Forelimb muscle (tissue), 1 donor: Measurements from ENCODE around the gene CRYZL1. TPM values are rescaled to one million over a fixed set of nuclear protein-coding genes. Genes with fewer than 3 reads are reported as not detected.

Source experiments
- DNase-seq: peaks from one replicate; pipeline ENCODE4 v3.0.0-alpha.2; 2013; ENCODE audit warnings: low read depth
- polyA plus RNA-seq: library from polyadenylated mRNA; unstranded; fragments of 120-200 nt; gene quantifications from one replicate; pipeline ENCODE4 v1.2.1, GENCODE V29; 2013; ENCODE audit not compliant: insufficient read length

The CRYZL1 gene
- polyA plus RNA-seq, 1 donor: 28.8 TPM

GRCh38 chr21:33661146-33661545, 19.6 kb upstream of the CRYZL1 start:
- no peak for DNase-seq

GRCh38 chr21:33660406-33660805, 18.9 kb upstream of the CRYZL1 start:
- DNase-seq: no peak

GRCh38 chr21:33659568-33659949, 18.0 kb upstream of the CRYZL1 start:
- DNase-seq: no peak

- DNase-seq: no peak
These were observed 17.5 kb upstream of the CRYZL1 start for GRCh38 chr21:33658919-33659567.

GRCh38 chr21:33657124-33657820, 15.7 kb upstream of the CRYZL1 start:
- no peak for DNase-seq

GRCh38 chr21:33655588-33656221, 14.2 kb upstream of the CRYZL1 start:
- no peak for DNase-seq

GRCh38 chr21:33654412-33654811, 12.9 kb upstream of the CRYZL1 start:
- no peak for DNase-seq

- no peak for DNase-seq
These were observed 10.6 kb upstream of the CRYZL1 start for GRCh38 chr21:33651965-33652680.

GRCh38 chr21:33650929-33651509, 9.5 kb upstream of the CRYZL1 start:
- DNase-seq: no peak

GRCh38 chr21:33650230-33650629, 8.7 kb upstream of the CRYZL1 start:
- DNase-seq: no peak

- DNase-seq: no peak
These were observed 7.0 kb upstream of the CRYZL1 start for GRCh38 chr21:33648555-33648954.

- DNase-seq: no peak
These were observed 6.0 kb upstream of the CRYZL1 start for GRCh38 chr21:33647587-33647986.

- no peak for DNase-seq
These were observed 4.2 kb upstream of the CRYZL1 start for GRCh38 chr21:33645730-33646129.

GRCh38 chr21:33644383-33645074, 3.0 kb upstream of the CRYZL1 start:
- DNase-seq: no peak

GRCh38 chr21:33643658-33644311, 2.2 kb upstream of the CRYZL1 start:
- no peak for DNase-seq

GRCh38 chr21:33642896-33643657, 1.5 kb upstream of the CRYZL1 start:
- no peak for DNase-seq

GRCh38 chr21:33642027-33642895, 720 bp upstream of the CRYZL1 start, which contains the start of gene ITSN1:
Gene ITSN1 (plus strand): TSS chr21:33642501. CDS start chr21:33718829, 76,328 bp downstream.
- peak; percentile 98 for DNase-seq

GRCh38 chr21:33640697-33641351, 717 bp downstream of the CRYZL1 start:
- no peak for DNase-seq
